Mesendoderm (in vitro differentiated cells): ENCODE measurements around the gene DCXR.
A peak's percentile ranks its signal among the peaks of the same experiment; 100 is the strongest.

ENCODE experiments used
- DNase-seq: peaks from one replicate; pipeline ENCODE4 v3.0.0; 2013
- H2AK5ac ChIP-seq: 2 replicates; pipeline ENCODE4 v1.6.1; 2013; ENCODE audit warnings: low read length, inconsistent platforms
- H2BK120ac ChIP-seq: 2 replicates; pipeline ENCODE4 v1.6.1; 2013; ENCODE audit warnings: low read depth, mild to moderate bottlenecking, low read length, moderate library complexity, mixed read lengths
- H2BK15ac ChIP-seq: replicated peaks from 2 replicates; pipeline ENCODE4 v1.6.1; 2013; ENCODE audit warnings: low read depth, mild to moderate bottlenecking, moderate library complexity
- H2BK5ac ChIP-seq: 2 replicates; pipeline ENCODE4 v1.6.1; 2013; ENCODE audit warnings: low read length, inconsistent platforms
- H3K18ac ChIP-seq: 2 replicates; pipeline ENCODE4 v1.6.1; 2013; ENCODE audit warnings: mild to moderate bottlenecking, low read length, mixed read lengths
- H3K23ac ChIP-seq: one replicate; pipeline ENCODE4 v1.6.1; 2013; ENCODE audit warnings: low read length
- H3K27ac ChIP-seq: 2 replicates; pipeline ENCODE4 v1.5.1; 2013; ENCODE audit warnings: low read depth, mild to moderate bottlenecking, inconsistent platforms, low read length, moderate library complexity
- H3K27me3 ChIP-seq: 2 replicates; pipeline ENCODE4 v1.6.1; 2013; ENCODE audit warnings: low read length, control low read depth, mild to moderate bottlenecking, inconsistent platforms; ENCODE audit not compliant: insufficient read depth, poor library complexity
- H3K36me3 ChIP-seq: 2 replicates; pipeline ENCODE4 v1.6.1; 2013; ENCODE audit warnings: low read length, inconsistent platforms; ENCODE audit not compliant: control insufficient read depth, insufficient read depth
- H3K4ac ChIP-seq: one replicate; pipeline ENCODE4 v1.6.1; 2013; ENCODE audit warnings: low read depth, mild to moderate bottlenecking, low read length, moderate library complexity
- H3K4me1 ChIP-seq: 2 replicates; pipeline ENCODE4 v1.6.1; 2013; ENCODE audit warnings: low read depth, low read length, inconsistent platforms; ENCODE audit not compliant: control insufficient read depth
- H3K4me2 ChIP-seq: 2 replicates; pipeline ENCODE4 v1.6.1; 2013; ENCODE audit warnings: low read length
- H3K4me3 ChIP-seq: 2 replicates; pipeline ENCODE4 v1.5.1; 2013; ENCODE audit warnings: mild to moderate bottlenecking, low read length
- H3K56ac ChIP-seq: one replicate; pipeline ENCODE4 v1.6.1; 2013; ENCODE audit warnings: low read length
- H3K79me1 ChIP-seq: 2 replicates; pipeline ENCODE4 v1.6.1; 2013; ENCODE audit warnings: low read length, inconsistent platforms
- H3K79me2 ChIP-seq: 2 replicates; pipeline ENCODE4 v1.6.1; 2013; ENCODE audit warnings: mild to moderate bottlenecking, low read length; ENCODE audit not compliant: control insufficient read depth, insufficient read depth
- H3K9ac ChIP-seq: 2 replicates; pipeline ENCODE4 v1.6.1; 2013; ENCODE audit warnings: low read length, inconsistent platforms
- H4K5ac ChIP-seq: one replicate; pipeline ENCODE4 v1.6.1; 2013; ENCODE audit warnings: low read length
- H4K8ac ChIP-seq: one replicate; pipeline ENCODE4 v1.6.1; 2013; ENCODE audit warnings: low read depth, mild to moderate bottlenecking, control low read depth, low read length, moderate library complexity
- WGBS: extraction: QIAGEN DNeasy Blood & Tissue Kit; methylation state at CpG from one replicate; pipeline ENCODE4 v1.1.7; 2013; ENCODE audit warnings: low lambda C conversion rate, missing lambda C conversion rate; ENCODE audit not compliant: insufficient coverage; ENCODE audit errors: extremely low coverage; 5-methylcytosine and 5-hydroxymethylcytosine counted together

DCXR gene

GRCh38 chr17:82054351-82055022 is 17.0 kb upstream of the DCXR start:
- no peak overlapping the region for H3K23ac ChIP-seq
- no peak overlapping the region for H3K56ac ChIP-seq
- H2BK5ac ChIP-seq: no peak overlapping the region
- no peak overlapping the region for H2BK120ac ChIP-seq
- H4K5ac ChIP-seq: no peak overlapping the region
- no peak overlapping the region for H3K4me2 ChIP-seq
- H4K8ac ChIP-seq: no peak overlapping the region
- no CpG with 5 or more reads among the region's 38 CpGs for WGBS
- H3K9ac ChIP-seq: no peak overlapping the region
- peaks cover 3% of the 10 kb centered on the region for H3K79me1 ChIP-seq
- no peak overlapping the region for H2AK5ac ChIP-seq
- H3K18ac ChIP-seq: no peak overlapping the region
- no peak overlapping the region for H2BK15ac ChIP-seq
- peaks cover 6% of the 10 kb centered on the region for H3K36me3 ChIP-seq
- H3K4me1 ChIP-seq: no peaks in the 10 kb centered on the region
- no peaks in the 10 kb centered on the region for H3K27me3 ChIP-seq
- H3K4ac ChIP-seq: no peak overlapping the region
- DNase-seq: no peak
- no peak overlapping the region for H3K4me3 ChIP-seq
- H3K27ac ChIP-seq: no peak overlapping the region
- peaks cover 7% of the 10 kb centered on the region for H3K79me2 ChIP-seq

DNA sequence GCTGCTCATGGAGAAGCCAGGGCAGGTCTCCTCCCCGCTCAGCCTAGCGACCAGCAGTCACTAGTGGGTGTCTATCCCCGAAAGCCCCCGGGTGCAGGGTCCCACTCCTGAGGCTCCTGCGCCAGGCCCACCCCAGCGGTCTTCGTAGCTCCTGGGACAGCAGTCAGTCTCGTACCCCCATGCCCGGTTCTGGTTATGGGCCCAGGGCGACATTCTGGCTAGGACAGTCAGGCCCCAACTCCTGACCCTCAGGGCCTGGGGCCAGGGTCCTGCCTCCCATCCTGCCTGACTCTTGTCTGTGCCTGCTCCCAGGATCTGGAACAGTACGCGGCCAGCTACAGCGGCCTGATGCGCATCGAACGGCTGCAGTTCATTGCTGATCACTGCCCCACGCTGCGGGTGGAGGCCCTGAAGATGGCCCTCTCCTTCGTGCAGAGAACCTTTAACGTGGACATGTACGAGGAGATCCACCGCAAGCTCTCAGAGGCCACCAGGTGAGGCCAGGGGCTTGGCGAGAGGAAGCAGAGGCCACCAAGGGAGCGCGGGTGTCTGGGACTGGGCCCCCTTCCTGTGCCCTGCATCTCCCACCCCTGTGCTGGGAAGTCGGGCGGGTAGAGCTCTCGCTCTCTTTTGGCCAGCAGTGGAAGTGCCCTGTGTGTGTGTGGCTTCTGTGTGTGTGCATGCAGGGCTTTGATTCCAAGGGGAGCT is 16.2 kb upstream of the DCXR start:
- H3K4me2 ChIP-seq: no peak overlapping the region
- peaks cover 6% of the 10 kb centered on the region for H3K36me3 ChIP-seq
- no peak overlapping the region for H3K27ac ChIP-seq
- no peaks in the 10 kb centered on the region for H3K4me1 ChIP-seq
- H2BK5ac ChIP-seq: no peak overlapping the region
- no peak overlapping the region for H3K23ac ChIP-seq
- no peak for DNase-seq
- H3K4me3 ChIP-seq: no peak overlapping the region
- peaks cover 7% of the 10 kb centered on the region for H3K79me2 ChIP-seq
- H3K4ac ChIP-seq: no peak overlapping the region
- no peak overlapping the region for H3K18ac ChIP-seq
- peaks cover 3% of the 10 kb centered on the region for H3K79me1 ChIP-seq
- no peak overlapping the region for H2BK120ac ChIP-seq
- H3K9ac ChIP-seq: no peak overlapping the region
- no CpG with 5 or more reads among the region's 28 CpGs for WGBS
- H4K8ac ChIP-seq: no peak overlapping the region
- no peaks in the 10 kb centered on the region for H3K27me3 ChIP-seq
- no peak overlapping the region for H2AK5ac ChIP-seq
- no peak overlapping the region for H4K5ac ChIP-seq
- no peak overlapping the region for H2BK15ac ChIP-seq
- no peak overlapping the region for H3K56ac ChIP-seq

DNA sequence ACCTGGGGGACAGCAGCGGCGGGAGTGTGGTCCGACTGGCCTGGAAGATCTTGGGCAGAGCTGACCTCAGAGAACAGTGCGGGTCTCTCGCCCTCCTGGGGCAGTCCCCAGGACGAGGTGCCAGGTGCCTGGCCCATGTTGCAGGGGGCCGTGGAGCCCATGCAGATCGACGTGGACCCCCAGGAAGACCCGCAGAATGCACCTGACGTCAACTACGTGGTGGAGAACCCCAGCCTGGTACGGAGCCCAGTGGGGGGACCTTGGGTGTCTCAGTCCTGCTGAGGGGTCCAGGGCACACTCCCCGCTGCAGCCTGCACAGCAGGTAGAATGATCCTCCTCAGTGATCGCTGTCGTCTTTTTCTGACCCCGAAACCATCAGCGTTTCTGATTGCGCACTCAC is 15.6 kb upstream of the DCXR start:
- Histone ChIP-seq H2BK120ac (no peak overlapping the region), H3K79me1 (peaks cover 3% of the 10 kb centered on the region), H3K79me2 (peaks cover 7% of the 10 kb centered on the region), H4K5ac (no peak overlapping the region), H2BK5ac (no peak overlapping the region), H3K27me3 (no peaks in the 10 kb centered on the region), H2BK15ac (no peak overlapping the region), H3K56ac (no peak overlapping the region), H3K4ac (no peak overlapping the region), H3K4me1 (no peaks in the 10 kb centered on the region), H3K9ac (no peak overlapping the region), H3K4me2 (no peak overlapping the region), H2AK5ac (no peak overlapping the region), H3K36me3 (peaks cover 6% of the 10 kb centered on the region), H3K23ac (no peak overlapping the region), H3K4me3 (no peak overlapping the region), H3K27ac (no peak overlapping the region), H4K8ac (no peak overlapping the region), H3K18ac (no peak overlapping the region)
- no CpG with 5 or more reads among the region's 19 CpGs for WGBS
- no peak for DNase-seq

- no peak overlapping the region for H4K5ac ChIP-seq
- H3K4me1 ChIP-seq: no peaks in the 10 kb centered on the region
- no peak overlapping the region for H2BK15ac ChIP-seq
- peak overlapping the region; percentile 91 for H3K56ac ChIP-seq
- H3K4me2 ChIP-seq: peak overlapping the region; percentile 67
- H3K23ac ChIP-seq: no peak overlapping the region
- peaks cover 7% of the 10 kb centered on the region for H3K79me2 ChIP-seq
- H3K18ac ChIP-seq: no peak overlapping the region
- H3K27me3 ChIP-seq: no peaks in the 10 kb centered on the region
- peaks cover 3% of the 10 kb centered on the region for H3K79me1 ChIP-seq
- WGBS: no CpG with 5 or more reads among the region's 19 CpGs
- no peak for DNase-seq
- no peak overlapping the region for H3K4ac ChIP-seq
- no peak overlapping the region for H2BK120ac ChIP-seq
- H3K9ac ChIP-seq: peak overlapping the region; percentile 84
- no peak overlapping the region for H2AK5ac ChIP-seq
- no peak overlapping the region for H3K27ac ChIP-seq
- no peak overlapping the region for H2BK5ac ChIP-seq
- H3K4me3 ChIP-seq: peak overlapping the region; percentile 87
- H4K8ac ChIP-seq: no peak overlapping the region
- peaks cover 6% of the 10 kb centered on the region for H3K36me3 ChIP-seq
Measured at GRCh38 chr17:82052638-82053059, 15.2 kb upstream of the DCXR start.

GRCh38 chr17:82051776-82052637 is 14.5 kb upstream of the DCXR start, which contains the start of the genes GPS1 and RFNG:
TSS of gene GPS1 (plus strand) at chr17:82051898. CDS start at chr17:82051932, 34 bp downstream.
TSS of gene RFNG (minus strand) at chr17:82051811. CDS start at chr17:82051766, 45 bp downstream.
- Histone ChIP-seq H3K4me2 (peak within 1 kb of the TSS; percentile 67), H3K56ac (peak within 1 kb of the TSS; percentile 91), H3K79me2 (peaks cover 7% of the 10 kb centered on the region), H3K4me3 (peak within 1 kb of the TSS; percentile 87), H3K27ac (no peak within 1 kb of the TSS), H3K79me1 (peaks cover 3% of the 10 kb centered on the region), H3K18ac (no peak within 1 kb of the TSS), H3K9ac (peak within 1 kb of the TSS; percentile 84), H3K36me3 (peaks cover 7% of the 10 kb centered on the region), H3K23ac (peak within 1 kb of the TSS; percentile 89), H3K4me1 (no peaks in the 10 kb centered on the region), H4K5ac (no peak within 1 kb of the TSS), H3K4ac (no peak within 1 kb of the TSS), H2AK5ac (peak within 1 kb of the TSS; percentile 82), H2BK15ac (no peak within 1 kb of the TSS), H2BK120ac (no peak within 1 kb of the TSS), H4K8ac (no peak within 1 kb of the TSS), H2BK5ac (no peak within 1 kb of the TSS), H3K27me3 (no peaks in the 10 kb centered on the region)
- WGBS: no CpG with 5 or more reads among the region's 94 CpGs
- DNase-seq: peak; percentile 53
